ENCODE measurements around the gene AAMP.
A peak's percentile ranks its signal among the peaks of the same experiment; 100 is the strongest.
"Not testable (repeated sequence)": the region's sequence is repeated elsewhere in the genome, so short reads cannot be mapped to it uniquely, and the experiment has no call there.

The AAMP gene

DNA sequence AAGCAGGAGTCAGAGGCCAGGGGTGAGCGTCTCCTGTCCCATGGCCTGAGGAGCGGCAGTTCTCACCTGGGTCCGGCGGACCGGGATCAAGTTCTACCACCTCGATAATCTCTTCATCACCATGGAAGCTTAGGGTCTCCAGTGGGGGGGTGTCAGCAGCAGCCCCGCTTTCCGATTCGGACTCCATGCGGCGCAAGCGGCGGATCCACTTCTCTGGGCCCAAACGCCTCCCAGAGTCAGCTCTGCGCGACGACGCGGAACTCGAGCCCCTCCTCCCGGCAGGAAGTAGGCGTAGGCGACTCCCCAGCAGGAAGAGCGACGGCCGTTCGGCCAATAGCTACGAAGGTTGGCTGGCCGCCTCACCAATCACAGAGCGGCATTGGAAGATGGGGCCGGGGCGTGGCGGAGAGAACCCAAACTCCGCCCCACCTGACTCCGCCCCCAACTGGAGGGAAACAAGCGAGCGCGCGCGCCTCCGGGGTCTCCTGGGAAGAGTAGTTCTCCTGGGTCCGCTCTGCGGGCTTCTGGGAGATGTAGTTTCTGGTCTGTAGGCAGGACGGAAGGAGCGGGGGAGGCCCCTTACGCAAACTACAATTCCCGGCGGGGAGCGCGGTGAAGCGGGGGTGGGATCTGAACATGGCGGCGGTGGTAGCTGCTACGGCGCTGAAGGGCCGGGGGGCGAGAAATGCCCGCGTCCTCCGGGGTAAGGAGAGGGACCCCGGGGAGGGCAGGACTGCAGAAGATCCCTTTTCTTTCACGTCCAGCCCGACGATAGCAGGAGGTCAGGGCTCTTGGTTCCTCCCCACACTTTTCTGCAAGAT, at the start of gene AAMP, which contains the start of gene PNKD:
Gene AAMP (minus strand): TSS at position 238 of the 821 bp plus-strand sequence. CDS start 51 bp downstream, at position 187.
Gene PNKD (plus strand): TSS at position 620 of the 821 bp plus-strand sequence. CDS start 17 bp downstream, at position 637.
- peak; percentile 100 for DNase-seq (ENCODE audit: low read depth)

- no peak for DNase-seq (ENCODE audit: low read depth)
Measured at GRCh38 chr2:218318241-218318640, 48.3 kb upstream of the AAMP start.

DNA sequence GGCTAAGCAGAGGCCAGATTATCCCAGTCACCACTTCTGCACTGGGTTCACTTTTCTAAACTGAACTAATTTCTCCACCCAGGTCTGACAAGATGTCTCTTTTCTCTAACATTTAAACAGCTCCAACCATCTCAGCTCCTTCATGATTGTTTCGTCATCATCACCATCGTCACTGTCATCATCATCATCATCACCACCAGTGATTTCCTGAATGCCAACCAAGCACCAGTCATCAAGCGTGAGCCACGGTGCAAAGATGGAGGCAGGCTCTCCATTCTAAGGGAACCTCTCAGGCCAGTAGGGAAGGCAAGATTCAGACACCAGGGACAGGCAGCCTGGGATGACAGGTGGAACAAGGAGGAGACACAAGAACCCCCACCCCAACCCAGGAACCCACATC, 47.9 kb upstream of the AAMP start:
- no peak for DNase-seq (ENCODE audit: low read depth)

DNA sequence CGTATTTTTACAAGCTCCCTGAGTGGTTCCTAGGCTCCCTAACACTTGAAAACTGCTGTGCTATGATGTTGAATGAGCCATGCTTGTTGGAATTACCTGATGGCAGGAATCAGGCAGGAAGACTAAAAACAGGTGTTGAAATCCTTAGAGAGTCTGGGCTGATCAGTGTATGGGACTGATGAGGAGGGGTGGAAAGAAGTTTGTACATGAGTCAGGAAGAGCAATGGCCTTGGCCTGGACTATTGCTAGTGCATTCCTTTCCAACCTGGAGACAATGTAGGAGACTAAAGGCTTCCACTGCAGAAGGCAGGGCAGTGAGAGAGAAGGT, 47.3 kb upstream of the AAMP start:
- DNase-seq (ENCODE audit: low read depth) = no peak

- no peak for DNase-seq (ENCODE audit: low read depth)
Measured at GRCh38 chr2:218315397-218315796, 45.5 kb upstream of the AAMP start.

GRCh38 chr2:218314764-218315163, 44.8 kb upstream of the AAMP start:
- not testable (repeated sequence) for DNase-seq (ENCODE audit: low read depth)

DNA sequence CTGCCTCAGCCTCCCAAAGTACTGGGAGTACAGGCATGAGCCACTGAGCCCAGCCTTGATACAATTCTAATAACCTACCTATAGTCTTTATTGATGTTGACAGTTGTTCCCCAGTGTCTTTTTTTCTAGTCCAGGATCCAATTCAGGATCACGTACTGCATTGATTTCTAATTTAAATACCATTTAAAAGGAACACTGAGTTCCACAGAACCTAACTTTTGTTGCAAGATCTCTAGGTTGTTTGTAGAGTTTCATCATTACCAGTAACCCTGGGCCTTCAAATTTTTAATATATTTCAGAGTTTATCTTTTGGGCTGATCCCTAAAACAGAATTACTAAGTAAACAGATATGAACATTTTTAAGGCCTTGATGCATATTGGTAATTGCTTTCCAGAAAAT, 43.4 kb upstream of the AAMP start:
- no peak for DNase-seq (ENCODE audit: low read depth)

GRCh38 chr2:218312267-218312756, 42.4 kb upstream of the AAMP start:
- DNase-seq (ENCODE audit: low read depth) = no peak

- not testable (repeated sequence) for DNase-seq (ENCODE audit: low read depth)
Measured at GRCh38 chr2:218311541-218312266, 41.8 kb upstream of the AAMP start.

GRCh38 chr2:218310853-218311540, 41.1 kb upstream of the AAMP start:
- no peak for DNase-seq (ENCODE audit: low read depth)

GRCh38 chr2:218307415-218308090, 37.6 kb upstream of the AAMP start:
- no peak for DNase-seq (ENCODE audit: low read depth)

- DNase-seq (ENCODE audit: low read depth) = no peak
Measured at GRCh38 chr2:218306184-218306920, 36.4 kb upstream of the AAMP start.

- DNase-seq (ENCODE audit: low read depth) = no peak
Measured at GRCh38 chr2:218305383-218305782, 35.4 kb upstream of the AAMP start.

DNA sequence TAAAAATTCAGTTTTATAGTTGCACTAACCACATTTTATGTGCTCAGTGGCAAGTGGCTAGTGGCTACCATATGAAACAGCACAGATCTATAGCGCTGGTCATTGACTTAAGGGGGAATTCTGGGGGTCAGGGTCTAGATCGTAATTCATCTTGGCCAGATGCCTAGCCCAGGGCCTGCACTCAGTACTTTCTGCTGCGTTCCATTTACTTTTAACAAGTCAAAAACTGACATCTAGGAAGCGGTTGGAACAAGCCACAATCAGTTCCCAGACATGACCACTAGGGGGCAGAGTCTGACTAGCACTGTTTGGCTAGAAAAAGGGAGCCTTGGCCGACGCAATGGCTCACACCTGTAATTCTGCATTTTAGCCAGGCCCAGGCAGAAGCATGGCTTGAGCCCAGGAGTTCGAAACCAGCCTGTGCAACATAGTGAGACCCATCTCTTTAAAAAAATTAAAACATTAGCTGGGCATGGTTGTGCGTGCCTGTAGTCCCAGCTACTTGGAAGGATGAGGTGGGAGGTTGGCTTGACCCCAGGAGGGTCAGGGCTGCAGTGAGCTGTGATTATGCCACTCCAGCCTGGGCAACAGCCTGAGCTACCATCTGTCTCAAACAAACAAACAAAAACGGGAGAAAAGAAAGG, 31.4 kb upstream of the AAMP start:
- peak; percentile 63 for DNase-seq (ENCODE audit: low read depth)

- no peak for DNase-seq (ENCODE audit: low read depth)
Measured at GRCh38 chr2:218300141-218300540, 30.2 kb upstream of the AAMP start.

GRCh38 chr2:218298314-218298875, 28.5 kb upstream of the AAMP start:
- DNase-seq (ENCODE audit: low read depth) = no peak

DNA sequence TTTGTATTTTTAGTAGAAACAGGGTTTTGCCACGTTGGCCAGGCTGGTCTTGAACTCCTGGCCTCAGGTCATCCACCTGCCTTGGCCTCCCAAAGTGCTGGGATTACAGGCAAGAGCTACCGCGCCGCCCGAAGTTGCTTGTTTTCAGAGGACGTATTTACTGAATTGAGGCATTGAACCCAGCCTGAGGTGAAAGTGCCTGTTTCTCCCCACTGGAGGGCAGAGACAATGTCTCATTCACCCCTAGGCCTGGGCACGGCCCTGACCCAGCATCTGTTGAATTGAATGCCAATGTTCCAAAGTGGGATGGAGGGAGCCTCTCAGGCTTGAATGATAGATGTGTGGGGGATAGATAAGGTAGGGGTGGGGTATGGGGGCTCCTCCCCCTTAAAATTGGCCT, 26.9 kb upstream of the AAMP start:
- no peak for DNase-seq (ENCODE audit: low read depth)

- DNase-seq (ENCODE audit: low read depth) = no peak
Measured at GRCh38 chr2:218296200-218296599, 26.3 kb upstream of the AAMP start.

DNA sequence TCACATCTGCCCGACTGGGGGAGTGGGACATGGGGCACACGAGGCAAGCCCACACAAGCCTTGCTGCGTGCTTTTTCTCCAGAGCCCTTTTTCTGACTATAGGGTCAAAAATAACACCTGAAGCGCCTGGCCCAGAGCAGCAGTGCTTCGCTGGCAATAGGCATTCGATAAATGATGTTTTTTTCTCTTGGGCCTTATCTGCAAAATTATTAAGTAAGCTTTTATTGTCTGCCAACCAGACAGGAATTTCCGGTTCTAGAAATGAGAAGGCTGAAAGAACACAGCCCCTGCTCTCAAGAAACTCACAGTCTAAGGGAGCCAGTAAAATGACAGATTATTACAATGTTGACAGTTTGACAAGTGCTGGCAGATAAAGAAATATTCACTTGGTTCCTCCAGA, 25.1 kb upstream of the AAMP start:
- DNase-seq (ENCODE audit: low read depth) = no peak

GRCh38 chr2:218294430-218295022, 24.6 kb upstream of the AAMP start:
- no peak for DNase-seq (ENCODE audit: low read depth)
